NOMO-1 treated with DMSO at 0.1 percent for 48 hours (cell line): Measurements from ENCODE around the gene CENPM.
"Not testable (repeated sequence)": the region's sequence is repeated elsewhere in the genome, so short reads cannot be mapped to it uniquely, and the experiment has no call there.

Experiments
- DNase-seq: peaks from one replicate; lab custom pipeline; 2025; ENCODE audit not compliant: unreplicated experiment; lab: John Stamatoyannopoulos, UW

The CENPM gene

DNA sequence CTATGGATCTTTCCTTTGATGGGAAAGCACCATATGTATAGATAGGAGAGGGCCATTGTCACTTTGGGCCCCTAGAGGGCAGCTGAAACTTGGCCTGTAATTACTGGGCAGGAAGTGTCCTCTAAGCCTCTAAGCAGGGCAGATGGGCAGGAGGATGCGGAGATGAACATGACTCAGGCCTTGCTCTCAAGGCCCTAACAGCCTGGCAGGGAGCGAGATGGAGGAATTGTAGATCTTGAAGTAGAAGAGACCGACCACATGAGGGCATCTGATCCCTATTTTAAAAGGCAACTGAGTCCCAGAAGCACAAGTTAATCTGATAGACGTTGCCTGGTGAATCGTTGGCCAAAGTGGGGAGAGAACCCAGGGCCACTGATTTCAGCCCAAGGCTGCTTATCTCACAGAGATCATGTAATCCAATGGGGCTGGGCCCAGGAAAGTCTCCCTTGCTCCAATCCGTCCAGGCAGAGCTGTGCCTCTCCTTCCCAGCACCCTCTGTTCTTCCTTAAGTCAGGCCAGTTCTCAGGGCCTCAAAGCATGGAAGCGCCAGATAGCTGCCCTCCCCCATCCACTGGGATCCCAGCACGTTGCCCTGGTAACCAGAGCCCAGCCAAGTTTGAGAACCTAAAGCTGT lies 19.8 kb upstream of the CENPM start:
- peak; percentile 81 for DNase-seq

GRCh38 chr22:41966225-41966606 lies 19.3 kb upstream of the CENPM start:
- no peak for DNase-seq

GRCh38 chr22:41964112-41964491 lies 17.1 kb upstream of the CENPM start:
- DNase-seq = no peak

- peak; percentile 26 for DNase-seq
Measured at GRCh38 chr22:41963453-41964111, 16.6 kb upstream of the CENPM start.

- DNase-seq = no peak
Measured at GRCh38 chr22:41957941-41958556, 11.1 kb upstream of the CENPM start.

- no peak for DNase-seq
Measured at GRCh38 chr22:41952713-41953112, 5.8 kb upstream of the CENPM start.

DNA sequence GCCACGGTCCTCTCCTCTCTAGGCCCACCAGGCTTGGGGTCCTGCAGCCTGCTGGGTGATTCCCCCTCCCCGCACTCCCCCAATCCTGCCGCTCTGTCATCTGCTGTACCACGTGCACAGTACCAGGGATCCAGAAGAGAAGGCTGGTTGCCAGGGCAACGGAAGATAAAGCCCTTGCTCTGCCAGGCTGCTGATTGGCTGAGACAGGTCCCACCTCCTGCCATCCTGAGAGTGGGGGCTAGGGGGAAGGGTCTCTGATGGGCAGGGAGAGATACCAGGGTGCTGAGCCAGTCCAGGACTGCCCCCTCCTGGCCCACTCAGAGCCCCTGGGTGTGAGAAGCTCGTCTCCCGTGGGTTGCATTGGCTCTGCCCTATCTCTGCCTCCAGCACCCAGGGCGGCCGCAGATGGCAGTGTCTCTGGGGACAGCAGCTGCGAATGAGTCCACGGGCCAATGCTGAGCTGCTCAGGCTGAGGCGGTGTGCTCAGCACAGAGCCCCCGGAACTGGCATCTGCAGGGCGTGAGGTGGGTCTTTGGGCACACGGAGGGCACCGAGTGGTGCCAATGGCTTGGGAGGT lies 5.0 kb upstream of the CENPM start, which contains the start of gene SMIM45:
SMIM45 (plus strand) TSS at position 253 of the 577 bp plus-strand sequence.
- DNase-seq = no peak

GRCh38 chr22:41949297-41949965 lies 2.5 kb upstream of the CENPM start:
- no peak for DNase-seq

DNA sequence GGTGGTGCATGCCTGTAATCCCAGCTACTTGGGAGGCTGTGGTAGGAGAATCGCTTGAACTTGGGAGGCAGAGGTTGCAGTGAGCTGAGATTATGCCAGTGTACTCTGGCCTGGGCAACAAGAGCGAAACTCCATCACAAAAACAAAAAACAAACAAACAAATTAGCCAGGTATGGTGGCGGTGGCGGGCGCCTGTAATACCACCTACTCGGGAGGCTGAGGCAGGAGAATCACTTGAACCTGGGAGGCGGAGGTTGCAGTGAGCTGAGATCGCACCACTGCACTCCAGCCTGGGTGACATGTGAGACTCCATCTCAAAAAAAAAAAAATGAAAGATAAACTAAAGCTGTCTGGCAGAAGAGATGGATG lies 2.0 kb upstream of the CENPM start:
- not testable (repeated sequence) for DNase-seq

DNA sequence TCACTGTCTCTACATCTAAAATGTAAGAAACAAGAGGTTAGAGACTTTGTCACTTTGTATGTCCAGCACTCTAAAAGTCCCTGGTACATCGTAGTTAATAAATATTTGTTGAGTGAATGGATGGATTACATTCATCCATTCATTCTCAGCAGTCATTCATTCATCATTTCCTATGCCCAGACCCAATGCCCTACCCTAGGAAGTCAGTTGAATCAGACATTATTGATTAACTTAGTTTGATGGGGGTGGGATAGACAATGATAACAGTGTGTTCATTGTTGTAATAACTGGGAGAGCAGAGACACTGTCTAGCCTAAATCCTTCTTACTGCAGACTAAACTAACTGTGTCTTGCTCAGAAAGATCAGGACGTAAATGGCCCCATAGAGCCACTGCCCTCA lies 1.2 kb upstream of the CENPM start:
- DNase-seq = no peak

DNA sequence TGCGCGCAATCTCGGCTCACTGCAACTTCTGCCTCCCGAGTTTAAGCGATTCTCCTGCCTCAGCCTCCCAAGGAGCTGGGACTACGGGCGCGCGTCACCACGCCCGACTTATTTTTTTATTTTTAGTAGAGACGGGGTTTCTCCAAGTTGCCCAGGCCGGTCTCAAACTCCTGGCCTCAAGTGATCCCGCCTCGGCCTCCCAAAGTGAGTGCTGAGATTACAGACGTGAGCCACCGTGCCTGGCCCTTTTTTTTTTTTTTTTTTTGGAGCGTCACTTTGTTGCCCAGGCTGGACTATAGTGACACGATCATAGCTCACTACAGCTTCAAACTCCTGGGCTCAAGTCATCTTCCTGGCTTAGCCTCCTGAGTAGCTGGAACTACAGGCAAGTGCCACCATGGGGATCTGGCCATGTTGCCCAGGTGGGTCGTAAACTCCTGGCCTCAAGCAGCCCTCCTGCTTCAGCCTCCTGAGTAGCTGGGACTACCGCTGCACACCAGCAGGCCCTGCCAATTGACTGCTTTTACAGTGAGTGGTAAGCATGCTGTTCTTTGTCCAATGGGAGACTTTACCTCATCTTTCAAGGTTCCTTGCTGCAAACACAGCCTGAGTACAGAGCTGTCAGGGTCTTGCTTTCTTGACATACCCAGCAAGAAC lies 600 bp upstream of the CENPM start:
- no peak for DNase-seq

GRCh38 chr22:41943661-41944209 lies 3.2 kb downstream of the CENPM start:
- no peak for DNase-seq

DNA sequence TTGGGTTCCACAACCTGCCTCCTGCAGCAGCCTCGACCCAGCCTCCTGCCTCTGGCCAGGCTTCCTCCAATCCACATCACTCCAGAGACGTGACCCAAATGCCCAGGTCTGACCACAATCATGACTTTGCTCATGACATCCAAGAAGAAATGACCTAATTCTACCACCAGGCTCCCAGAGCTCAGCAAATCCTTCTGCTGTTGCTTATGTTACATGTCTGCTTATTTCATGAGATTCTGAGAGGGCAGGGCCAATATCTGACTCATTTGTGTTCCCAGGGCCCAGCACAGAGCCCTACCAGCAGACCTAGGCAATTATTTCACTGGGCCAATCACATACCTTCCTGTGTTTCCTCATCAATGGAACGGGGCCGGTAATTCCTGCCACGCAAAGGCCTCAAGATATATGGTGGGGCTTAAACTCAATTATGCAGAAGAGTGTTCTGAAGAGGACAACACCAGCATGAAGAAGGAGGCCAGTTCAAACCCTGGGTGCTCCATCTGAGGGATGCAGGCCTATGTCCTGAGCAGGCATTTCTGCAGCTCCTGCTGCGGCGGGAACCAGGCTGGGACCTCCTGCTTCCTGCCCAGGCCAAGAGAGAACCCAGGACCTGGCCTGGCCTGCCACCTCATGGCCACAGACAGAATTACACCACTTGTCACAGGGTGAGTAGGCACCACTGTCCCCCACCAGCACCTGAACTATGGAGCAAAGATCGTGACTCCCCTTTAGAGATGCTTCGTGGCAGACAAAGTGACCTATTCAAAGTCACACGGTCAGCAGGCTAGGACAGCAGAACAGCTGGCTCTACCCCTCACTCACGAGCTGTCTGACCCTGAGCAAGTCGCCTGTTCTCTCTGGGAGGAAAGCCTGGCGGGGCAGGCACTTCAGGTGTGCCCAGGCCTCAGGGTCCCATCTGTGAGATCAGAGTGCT lies 5.9 kb downstream of the CENPM start:
- DNase-seq = peak; percentile 70

DNA sequence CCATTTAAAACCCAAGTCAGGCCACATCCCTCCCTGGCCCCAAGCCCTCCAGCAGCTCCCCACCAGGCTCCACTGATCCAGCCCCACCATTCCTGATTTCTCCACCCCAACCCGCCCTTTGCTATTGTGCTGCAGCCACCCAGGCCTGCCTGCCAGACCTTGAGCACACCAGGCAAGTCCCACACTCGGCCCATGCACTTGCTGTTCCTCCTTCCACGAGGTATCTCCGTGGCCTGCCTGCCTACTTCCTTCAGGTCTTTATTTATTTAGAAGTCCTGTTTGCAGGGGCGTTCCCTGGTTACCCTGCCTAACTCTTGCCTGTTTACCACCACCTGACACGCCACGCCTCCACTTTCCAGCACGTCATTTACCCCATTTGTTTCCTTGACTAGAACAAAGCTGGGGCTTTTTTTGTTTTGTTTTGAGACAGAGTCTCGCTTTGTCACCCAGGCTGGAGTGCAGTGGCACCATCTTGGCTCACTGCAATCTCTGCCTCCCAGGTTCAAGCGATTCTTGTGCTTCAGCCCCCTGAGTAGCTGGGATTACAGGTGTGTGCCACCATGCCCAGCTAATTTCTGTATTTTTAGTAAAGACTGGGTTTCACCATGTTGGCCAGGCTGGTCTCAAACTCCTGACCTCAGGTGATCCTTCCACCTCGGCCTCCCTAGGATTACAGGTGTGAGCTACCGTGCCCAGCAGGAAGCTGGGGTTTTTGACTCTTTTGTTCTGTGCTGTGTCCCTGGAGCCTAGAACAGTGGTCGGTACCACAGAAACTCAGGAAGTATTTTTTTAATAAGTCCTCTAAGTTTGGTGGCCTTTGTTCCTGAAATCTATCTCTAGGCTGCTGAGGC lies 6.7 kb downstream of the CENPM start:
- no peak for DNase-seq

- no peak for DNase-seq
Measured at GRCh38 chr22:41936894-41937169, 10.1 kb downstream of the CENPM start.

GRCh38 chr22:41935509-41935908 lies 11.4 kb downstream of the CENPM start:
- DNase-seq = no peak

GRCh38 chr22:41935015-41935351 lies 12.0 kb downstream of the CENPM start:
- DNase-seq = no peak

DNA sequence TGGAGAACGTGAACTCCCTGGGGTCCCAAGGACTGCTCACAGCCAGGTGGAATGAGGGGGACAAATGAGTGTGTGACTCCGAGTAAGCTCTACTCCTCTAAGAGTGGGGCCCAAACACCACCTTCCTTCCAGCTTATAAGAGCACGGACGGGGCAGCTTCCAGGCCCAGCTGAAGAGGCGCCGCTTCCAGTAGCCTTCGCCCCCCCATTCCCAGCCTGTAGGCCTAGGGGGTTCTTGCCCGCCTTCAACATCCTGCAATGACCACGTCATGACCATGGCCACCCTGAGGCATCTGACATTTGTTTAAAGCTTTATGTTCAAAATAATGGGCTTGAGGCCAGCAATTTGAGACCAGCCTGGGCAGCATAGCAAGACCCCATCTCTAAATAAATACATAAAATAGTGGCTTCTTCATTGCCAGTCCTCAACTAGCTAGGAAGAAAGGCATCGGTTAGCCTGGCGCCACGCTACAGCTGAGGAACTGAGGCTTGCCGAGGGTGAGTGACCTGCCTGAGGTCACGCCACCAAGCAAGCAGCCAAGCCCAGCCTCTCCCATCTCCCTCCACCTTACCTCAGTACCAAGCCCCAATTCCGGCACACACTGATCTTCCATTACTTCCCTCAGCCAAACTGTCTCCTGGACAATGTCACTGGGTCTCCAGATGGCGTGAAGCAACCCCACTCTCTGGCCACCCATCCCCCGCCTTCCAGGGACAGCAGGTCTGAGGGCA lies 12.5 kb downstream of the CENPM start:
- no peak for DNase-seq
